ENCODE measurements around the gene ENAH. TPM values are rescaled to one million over a fixed set of nuclear protein-coding genes. Genes with fewer than 3 reads are reported as not detected.

The ENAH gene
- total RNA-seq, 4 donors from 2014 or later: 198 to 229 (median 201) TPM

DNA sequence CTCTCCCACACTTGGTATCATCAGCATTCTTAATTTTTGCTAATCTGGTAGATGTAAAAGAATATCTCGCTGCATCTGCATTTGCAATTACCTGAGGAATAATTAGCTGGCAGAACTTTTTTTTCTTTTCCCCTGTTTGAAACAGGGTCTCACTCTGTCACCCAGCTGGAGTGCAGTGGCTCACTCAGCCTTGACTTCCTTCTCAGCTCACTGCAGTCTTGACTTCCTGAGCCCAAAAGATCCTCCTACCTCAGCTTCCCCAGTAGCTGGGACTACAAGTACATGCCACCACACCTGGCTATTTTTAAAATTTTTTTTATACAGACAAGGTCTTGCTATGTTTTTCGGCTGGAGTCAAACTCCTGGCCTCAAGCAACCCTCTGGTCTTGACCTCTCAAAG, 35.4 kb upstream of the ENAH start:
- Histone ChIP-seq H3K9me3 (no peaks in the 10 kb centered on the region), H3K27me3 (no peaks in the 10 kb centered on the region), H3K36me3 (no peaks in the 10 kb centered on the region), H3K4me3 (no peak overlapping the region), H3K27ac (replicated peaks in 1 of 4) (no peak overlapping the region), H3K4me1 (peaks cover 0 to 15% (median 2%) of the 10 kb centered on the region in 4 donors)
- 100% methylated on average over 2 of the region's 2 CpGs for WGBS
- DNase-seq (ENCODE audit: extremely low spot score): no peak
- intact Hi-C loops (cut with DNase I): no loop called here
- no peak for TF ChIP-seq POLR2AphosphoS5 (IDR thresholded peaks at IDR 0.05)
- TF ChIP-seq, protein P1, sequence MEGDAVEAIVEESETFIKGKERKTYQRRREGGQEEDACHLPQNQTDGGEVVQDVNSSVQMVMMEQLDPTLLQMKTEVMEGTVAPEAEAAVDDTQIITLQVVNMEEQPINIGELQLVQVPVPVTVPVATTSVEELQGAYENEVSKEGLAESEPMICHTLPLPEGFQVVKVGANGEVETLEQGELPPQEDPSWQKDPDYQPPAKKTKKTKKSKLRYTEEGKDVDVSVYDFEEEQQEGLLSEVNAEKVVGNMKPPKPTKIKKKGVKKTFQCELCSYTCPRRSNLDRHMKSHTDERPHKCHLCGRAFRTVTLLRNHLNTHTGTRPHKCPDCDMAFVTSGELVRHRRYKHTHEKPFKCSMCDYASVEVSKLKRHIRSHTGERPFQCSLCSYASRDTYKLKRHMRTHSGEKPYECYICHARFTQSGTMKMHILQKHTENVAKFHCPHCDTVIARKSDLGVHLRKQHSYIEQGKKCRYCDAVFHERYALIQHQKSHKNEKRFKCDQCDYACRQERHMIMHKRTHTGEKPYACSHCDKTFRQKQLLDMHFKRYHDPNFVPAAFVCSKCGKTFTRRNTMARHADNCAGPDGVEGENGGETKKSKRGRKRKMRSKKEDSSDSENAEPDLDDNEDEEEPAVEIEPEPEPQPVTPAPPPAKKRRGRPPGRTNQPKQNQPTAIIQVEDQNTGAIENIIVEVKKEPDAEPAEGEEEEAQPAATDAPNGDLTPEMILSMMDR (IDR thresholded peaks at IDR 0.05): no peak
- no peak for TF ChIP-seq EP300 (IDR thresholded peaks at IDR 0.05)
- no peak for TF ChIP-seq POLR2A (IDR thresholded peaks at IDR 0.05; ENCODE audit: low read depth)

DNA sequence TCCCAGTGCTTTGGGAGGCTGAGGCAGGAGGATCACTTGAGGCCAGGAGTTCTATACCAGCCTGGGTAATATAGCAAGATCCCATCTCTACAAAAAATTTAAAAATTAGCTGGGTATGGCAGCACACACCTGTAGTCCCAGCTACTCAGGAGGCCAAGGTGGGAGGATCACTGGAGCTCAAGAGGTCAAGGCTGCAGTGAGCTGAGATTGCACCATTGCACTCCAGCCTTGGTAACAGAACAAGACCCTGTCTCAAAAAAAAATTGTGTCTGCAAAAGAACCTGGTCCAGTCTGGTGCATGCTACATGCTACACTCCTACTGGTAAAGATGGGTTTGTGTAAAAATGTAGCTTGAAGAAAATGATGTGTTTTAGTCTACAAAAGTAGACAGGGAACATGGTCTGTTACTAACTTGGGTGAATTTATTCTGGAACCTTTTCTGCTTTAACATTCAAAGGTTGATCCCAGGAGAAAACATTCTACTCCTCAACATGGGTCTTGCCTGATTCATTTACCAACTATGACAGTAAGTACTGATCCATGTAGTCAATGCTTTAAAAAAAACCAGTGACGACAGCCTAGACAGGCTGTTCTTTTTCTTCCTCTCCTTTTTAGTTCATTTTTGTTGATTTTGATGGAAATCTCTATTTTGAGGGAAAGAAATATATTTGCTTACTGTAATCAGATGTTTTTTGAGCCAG, 32.7 kb upstream of the ENAH start:
- no peaks in the 10 kb centered on the region for H3K27me3 ChIP-seq
- no peak overlapping the region for H3K4me3 ChIP-seq
- H3K36me3 ChIP-seq: no peaks in the 10 kb centered on the region
- no peak for DNase-seq (ENCODE audit: extremely low spot score)
- intact Hi-C loops (cut with DNase I): no loop called here
- no peak overlapping the region for H3K27ac ChIP-seq (replicated peaks in 1 of 4)
- no peak for TF ChIP-seq POLR2AphosphoS5 (IDR thresholded peaks at IDR 0.05)
- TF ChIP-seq POLR2A (IDR thresholded peaks at IDR 0.05; ENCODE audit: low read depth): no peak
- TF ChIP-seq, protein P1 (IDR thresholded peaks at IDR 0.05): no peak
- WGBS: 97% methylated on average over 1 of the region's 1 CpG
- H3K4me1 ChIP-seq: no peaks in the 10 kb centered on the region
- H3K9me3 ChIP-seq: no peaks in the 10 kb centered on the region

GRCh38 chr1:225684741-225685140, 31.8 kb upstream of the ENAH start:
- intact Hi-C loops (cut with DNase I): no loop called here
- 88% methylated on average over 4 of the region's 4 CpGs for WGBS
- TF ChIP-seq, protein P1 (IDR thresholded peaks at IDR 0.05): no peak
- TF ChIP-seq POLR2AphosphoS5 (IDR thresholded peaks at IDR 0.05) (no peak), POLR2A (IDR thresholded peaks at IDR 0.05; ENCODE audit: low read depth) (no peak), EP300 (IDR thresholded peaks at IDR 0.05) (no peak)

GRCh38 chr1:225681231-225681630, 28.3 kb upstream of the ENAH start:
- TF ChIP-seq, protein P1 (IDR thresholded peaks at IDR 0.05): no peak
- TF ChIP-seq EP300 (IDR thresholded peaks at IDR 0.05): no peak
- 85% methylated on average over 2 of the region's 2 CpGs for WGBS
- intact Hi-C loops (cut with DNase I): no loop called here

More at GRCh38 chr1:225684741-225685140, 31.8 kb upstream of the ENAH start:
- no peaks in the 10 kb centered on the region for H3K36me3 ChIP-seq
- no peaks in the 10 kb centered on the region for H3K27me3 ChIP-seq
- H3K4me1 ChIP-seq: no peaks in the 10 kb centered on the region
- H3K9me3 ChIP-seq: no peaks in the 10 kb centered on the region
- no peak overlapping the region for H3K27ac ChIP-seq (replicated peaks in 1 of 4)
- no peak overlapping the region for H3K4me3 ChIP-seq
- no peak for DNase-seq (ENCODE audit: extremely low spot score)

DNA sequence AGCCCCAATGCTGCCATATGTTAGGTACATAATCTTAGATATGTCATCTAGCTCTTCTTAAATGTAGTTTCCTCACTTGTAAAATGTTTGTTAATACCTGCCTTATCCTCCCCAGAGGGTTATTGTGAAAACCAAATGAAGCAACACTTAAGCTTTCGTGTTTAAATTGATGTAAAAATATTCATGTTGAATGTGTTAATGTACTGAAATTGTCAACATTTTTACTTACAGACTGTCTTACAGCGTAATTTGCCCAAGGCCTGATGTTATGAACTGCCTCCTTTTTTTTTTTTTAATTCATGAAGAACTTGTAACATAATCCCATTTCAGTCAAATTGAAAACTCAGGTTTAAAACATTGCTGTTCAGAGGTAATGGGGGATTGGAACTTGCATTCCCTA, 25.6 kb upstream of the ENAH start:
- no peak overlapping the region for H3K27ac ChIP-seq (replicated peaks in 1 of 4)
- intact Hi-C loops (cut with DNase I): no loop called here
- H3K36me3 ChIP-seq: no peaks in the 10 kb centered on the region
- no peaks in the 10 kb centered on the region for H3K9me3 ChIP-seq
- no peaks in the 10 kb centered on the region for H3K4me1 ChIP-seq
- H3K4me3 ChIP-seq: no peak overlapping the region
- WGBS: 95% methylated on average over 2 of the region's 2 CpGs
- no peak for DNase-seq (ENCODE audit: extremely low spot score)
- TF ChIP-seq POLR2AphosphoS5 (IDR thresholded peaks at IDR 0.05) (no peak), EP300 (IDR thresholded peaks at IDR 0.05) (no peak), POLR2A (IDR thresholded peaks at IDR 0.05; ENCODE audit: low read depth) (no peak)
- TF ChIP-seq, protein P1 (IDR thresholded peaks at IDR 0.05): no peak
- peaks cover 0 to 5% (median 0%) of the 10 kb centered on the region in 4 donors for H3K27me3 ChIP-seq

More at GRCh38 chr1:225681231-225681630, 28.3 kb upstream of the ENAH start:
- Histone ChIP-seq H3K27ac (replicated peaks in 1 of 4) (no peak overlapping the region), H3K4me1 (no peaks in the 10 kb centered on the region), H3K27me3 (peaks cover 0 to 5% (median 0%) of the 10 kb centered on the region in 4 donors), H3K36me3 (no peaks in the 10 kb centered on the region), H3K4me3 (no peak overlapping the region), H3K9me3 (no peaks in the 10 kb centered on the region)
- DNase-seq (ENCODE audit: extremely low spot score): no peak
